ENCODE results near the gene SIX5. TPM values are rescaled to one million over a fixed set of nuclear protein-coding genes. Genes with fewer than 3 reads are reported as not detected.

SIX5 gene
- total and polyA plus RNA-seq, 9 of the 15 experiments (the other 6 are each of a cell fraction or from before 2014, with no cell fraction given) = 1.4 to 17.2 (median 7.4) TPM; not detected in 2

GRCh38 chr19:45765702-45766295 is 3.3 kb downstream of the SIX5 start:
- ATAC-seq (no peak), FAIRE-seq (no peak), DNase-seq (ENCODE audit: extremely low read depth in 1 of 4, low spot score in 3 of 4) (no peak)
- ChIA-PET CTCF (ENCODE audit: low intra/inter-chr PET ratio) (no interaction called here), POLR2A (no interaction called here)
- Histone ChIP-seq H3K27me3 (ENCODE audit: control insufficient read depth in 2 of 2, insufficient read depth in 2 of 2, low read length in 2 of 2) (no peaks in the 10 kb centered on the region), H4K20me1 (replicated peaks; ENCODE audit: control insufficient read depth, insufficient read depth, low read length) (no peaks in the 10 kb centered on the region), H3K9me1 (ENCODE audit: control insufficient read depth, insufficient read depth, low read length) (no peaks in the 10 kb centered on the region), H3K4me2 (ENCODE audit: insufficient read depth, low read length) (no peak overlapping the region), H3K4me3 (no peak overlapping the region), H3K4me1 (replicated peaks in 1 of 2; ENCODE audit: control insufficient read depth in 2 of 2, insufficient read depth in 2 of 2, low read length in 2 of 2) (peaks cover 6 to 80% of the 10 kb centered on the region in 2 experiments; a peak in 4 of 5 replicates), H3K79me2 (ENCODE audit: control insufficient read depth, insufficient read depth, low read length) (peaks cover 17% of the 10 kb centered on the region; the same call in 2 of the 3 replicates), H3K9ac (ENCODE audit: insufficient read depth in 1 of 2, low read depth in 2 of 2, low read length in 2 of 2) (peak overlapping the region in 1 of 2 experiments; percentile 1; a peak in 1 of 4 replicates), H3K36me3 (ENCODE audit: control insufficient read depth, insufficient read depth, low read length) (no peaks in the 10 kb centered on the region; the same call in 2 of the 3 replicates), H3K9me3 (replicated peaks; ENCODE audit: control insufficient read depth, insufficient read depth, low read depth, low read length) (no peaks in the 10 kb centered on the region), H2AFZ (ENCODE audit: low read depth, low read length) (no peak overlapping the region), H3K27ac (ENCODE audit: extremely low read depth, low read depth, low read length) (no peak overlapping the region)
- TF ChIP-seq HNRNPUL1 (IDR thresholded peaks at IDR 0.05; ENCODE audit: low read length) (no peak), RBM22 (IDR thresholded peaks at IDR 0.05; ENCODE audit: low read depth, low read length, poor library complexity, severe bottlenecking) (peak; percentile 5), FIP1L1 (IDR thresholded peaks at IDR 0.05; ENCODE audit: low read depth, low read length, poor library complexity, severe bottlenecking) (peak; percentile 16), NFIC (IDR thresholded peaks at IDR 0.05) (peak; percentile 47), FOXO4 (CRISPR knock-in tag; IDR thresholded peaks at IDR 0.05) (no peak), POLR2G (IDR thresholded peaks at IDR 0.05; ENCODE audit: low read depth, low read length) (peak; percentile 58; the same call in 1 of the 2 replicates), ZNF143 (CRISPR knock-in tag; IDR thresholded peaks at IDR 0.05) (no peak), ZBTB33 (CRISPR knock-in tag; IDR thresholded peaks at IDR 0.05) (0 out of 2 replicates have a peak, but pooled peaks have one; percentile 31)
- no TSS peak for BruUV-seq (replicated peaks)
- in situ Hi-C loops (cut with MboI) (no loop called here), intact Hi-C loops (cut with micrococcal nuclease) (no loop called here)
- WGBS (ENCODE audit: insufficient coverage, low coverage, missing lambda C conversion rate) = 85% methylated on average over 19 of the region's 23 CpGs
